HepG2 (cell line): ENCODE results near the gene C2orf76. TPM values are rescaled to one million over a fixed set of nuclear protein-coding genes. Genes with fewer than 3 reads are reported as not detected.

ENCODE experiments used
- ATAC-seq: fragments of 200-7000 bp; cut with Tn5 transposase; 3 replicates; pipeline ENCODE4 v1.9.1; 2020; ENCODE audit warnings: mild to moderate bottlenecking, moderate library complexity
- BruUV-seq: library from RNA; stranded (reverse); fragments of 400-500 nt; replicated peaks from 2 replicates; lab custom pipeline; 2021; lab: Mats Ljungman, UMichigan
- CTCF ChIA-PET: fragments of 300-600 bp; formaldehyde crosslinking; extraction: SDS; loops from one replicate; lab custom pipeline; 2021; ENCODE audit warnings: low total read pairs, inconsistent platforms, low intra/inter-chr PET ratio; lab: Yijun Ruan, JAX
- POLR2A ChIA-PET: fragments of 350-600 bp; sonication (Branson Sonifier 250); formaldehyde crosslinking; loops from one replicate; lab custom pipeline; 2020; ENCODE audit warnings: antibody characterized with exemption, inconsistent platforms; lab: Yijun Ruan, JAX
- DNase-seq: peaks from one replicate; pipeline ENCODE4 v3.0.0-alpha.2; 2015; ENCODE audit warnings: low spot score
- FAIRE-seq: peaks from 3 replicates; lab custom pipeline; 2011; peaks lifted over from hg19 to GRCh38; lab: Jason Lieb, UNC
- H2AFZ ChIP-seq: one replicate; pipeline ENCODE4 v1.6.1; 2011; ENCODE audit warnings: low read length, inconsistent platforms
- H3K27ac ChIP-seq: fragments of 300-600 bp; 3 replicates; pipeline ENCODE4 v1.8.0; 2011; ENCODE audit warnings: mixed run types, mild to moderate bottlenecking, mixed read lengths, low read length, inconsistent platforms; ENCODE audit not compliant: insufficient read depth; ENCODE audit errors: extremely low read length
- H3K27me3 ChIP-seq, 2 experiments: fragments of 200-600 bp in 1 of 2; 2 replicates in 1 of 2; 3 replicates in 1 of 2; pipeline versions ENCODE4 v1.6.0 to v1.8.0; 2011; ENCODE audit warnings: low read length in 2 of 2, mild to moderate bottlenecking in 2 of 2, moderate library complexity in 2 of 2, inconsistent platforms in 1 of 2; ENCODE audit not compliant: insufficient read depth in 2 of 2, control insufficient read depth in 1 of 2
- H3K36me3 ChIP-seq, 2 experiments: fragments of 200-600 bp in 1 of 2; replicated peaks in 1 of 2; 2 replicates in 1 of 2; 3 replicates in 1 of 2; pipeline versions ENCODE4 v1.5.1 to v1.8.0; 2011; ENCODE audit warnings: low read length in 2 of 2, inconsistent platforms in 1 of 2; ENCODE audit not compliant: insufficient read depth in 2 of 2, control insufficient read depth in 1 of 2
- H3K4me1 ChIP-seq: 2 replicates; pipeline ENCODE4 v1.5.1; 2012; ENCODE audit warnings: low read length, inconsistent platforms; ENCODE audit not compliant: insufficient read depth
- H3K4me2 ChIP-seq: 2 replicates; pipeline ENCODE4 v1.6.0; 2011; ENCODE audit warnings: low read depth, low read length, inconsistent platforms
- H3K4me3 ChIP-seq, 3 experiments: fragments of 200-600 bp in 1 of 3; sonication (generic), shearing (Covaris generic) in 1 of 3; replicated peaks in 1 of 3; 2 replicates each; pipeline ENCODE4 v1.5.1; 2011 to 2016; ENCODE audit warnings: low read length in 3 of 3, inconsistent platforms in 2 of 3, low read depth in 2 of 3, mild to moderate bottlenecking in 2 of 3, control low read depth in 1 of 3, mixed read lengths in 1 of 3; ENCODE audit not compliant: insufficient read depth in 1 of 3
- H3K79me2 ChIP-seq: one replicate; pipeline ENCODE4 v1.6.1; 2011; ENCODE audit warnings: low read length, inconsistent platforms; ENCODE audit not compliant: insufficient read depth
- H3K9ac ChIP-seq: 2 replicates; pipeline ENCODE4 v1.6.0; 2011; ENCODE audit warnings: mild to moderate bottlenecking, low read depth, low read length, inconsistent platforms; ENCODE audit not compliant: insufficient read depth
- H3K9me3 ChIP-seq: 2 replicates; pipeline ENCODE4 v1.5.1; 2012; ENCODE audit warnings: mild to moderate bottlenecking, low read length
- H4K20me1 ChIP-seq: 2 replicates; pipeline ENCODE4 v1.6.0; 2011; ENCODE audit warnings: inconsistent platforms, mild to moderate bottlenecking, low read length, moderate library complexity; ENCODE audit not compliant: insufficient read depth
- ATF7-NPFF ChIP-seq: sonication (generic); formaldehyde crosslinking; IDR thresholded peaks from 2 replicates; pipeline ENCODE4 v1.8.1; 2023; ENCODE audit warnings: mild to moderate bottlenecking, low read depth, missing genetic modification reagents, moderate library complexity
- CHD4 ChIP-seq: fragments of 200-600 bp; sonication (generic); IDR thresholded peaks from 2 replicates; pipeline ENCODE4 v1.7.0; 2017; ENCODE audit warnings: mild to moderate bottlenecking, low read length, borderline replicate concordance
- CTCF ChIP-seq: sonication (generic); formaldehyde crosslinking; IDR thresholded peaks from 2 replicates; pipeline ENCODE4 v1.5.0; 2020; ENCODE audit warnings: mild to moderate bottlenecking, missing genetic modification reagents, moderate library complexity
- HNRNPL ChIP-seq: fragments of 200-400 bp; formaldehyde crosslinking; IDR thresholded peaks from 2 replicates; pipeline ENCODE4 v1.6.1; 2017; ENCODE audit warnings: mild to moderate bottlenecking, low read depth, low read length
- HOXA9 ChIP-seq: sonication (generic); formaldehyde crosslinking; IDR thresholded peaks from 2 replicates; pipeline ENCODE4 v1.8.1; 2022; ENCODE audit warnings: missing genetic modification reagents, mild to moderate bottlenecking, moderate library complexity, borderline replicate concordance
- RBFOX2 ChIP-seq: fragments of 200-400 bp; formaldehyde crosslinking; IDR thresholded peaks from 2 replicates; pipeline ENCODE4 v1.6.1; 2017; ENCODE audit warnings: low read depth, mild to moderate bottlenecking, low read length
- SIX4 ChIP-seq: sonication (generic); formaldehyde crosslinking; IDR thresholded peaks from 2 replicates; pipeline ENCODE4 v1.4.0; 2020; ENCODE audit warnings: missing genetic modification reagents
- TEAD3 ChIP-seq: optimal IDR thresholded peaks from 2 replicates; pipeline ENCODE3; 2016; ENCODE audit warnings: borderline replicate concordance
- ZNF160 ChIP-seq: sonication (generic); formaldehyde crosslinking; IDR thresholded peaks from 2 replicates; pipeline ENCODE4 v1.8.0; 2022; ENCODE audit warnings: mild to moderate bottlenecking, inconsistent platforms, missing genetic modification reagents
- ZNF256 ChIP-seq: sonication (generic); formaldehyde crosslinking; conservative IDR thresholded peaks from 2 replicates; pipeline ENCODE4 v1.4.0; 2020; ENCODE audit warnings: missing genetic modification reagents
- ZNF430 ChIP-seq: sonication (generic); formaldehyde crosslinking; IDR thresholded peaks from 2 replicates; pipeline ENCODE4 v1.9.0; 2021; ENCODE audit warnings: mild to moderate bottlenecking, missing genetic modification reagents
- ZNF549 ChIP-seq: sonication (generic); formaldehyde crosslinking; IDR thresholded peaks from 2 replicates; pipeline ENCODE4 v1.5.0; 2020; ENCODE audit warnings: missing genetic modification reagents
- ZNF577 ChIP-seq: sonication (generic); formaldehyde crosslinking; IDR thresholded peaks from 2 replicates; pipeline ENCODE4 v1.4.0; 2020; ENCODE audit warnings: mild to moderate bottlenecking, low read depth, missing genetic modification reagents, borderline replicate concordance
- ZNF589 ChIP-seq: sonication (generic); formaldehyde crosslinking; conservative IDR thresholded peaks from 2 replicates; pipeline ENCODE4 v1.8.0; 2022; ENCODE audit warnings: mild to moderate bottlenecking, moderate library complexity, missing genetic modification reagents
- ZNF772 ChIP-seq: sonication (generic); formaldehyde crosslinking; IDR thresholded peaks from 2 replicates; pipeline ENCODE4 v1.5.0; 2020; ENCODE audit warnings: mild to moderate bottlenecking, missing genetic modification reagents
- ZSCAN9 ChIP-seq: IDR thresholded peaks from 2 replicates; pipeline ENCODE4 v1.6.1; 2016; ENCODE audit warnings: borderline replicate concordance
- WGBS: methylation state at CpG from one replicate; pipeline ENCODE4 v1.1.6; 2017; ENCODE audit warnings: low lambda C conversion rate; 5-methylcytosine and 5-hydroxymethylcytosine counted together
- in situ Hi-C: cut with HindIII; loops from 2 replicates; pipeline ENCODE4 v1.10.0; 2017; ENCODE audit warnings: low pct_unique_long_range_greater_than_20kb; ENCODE audit not compliant: extremely low pct_ligation_motif_present
- intact Hi-C: fragments of 100-400 bp; cut with micrococcal nuclease; formaldehyde crosslinking; loops from one replicate; pipeline ENCODE4 v1.10.0; 2022; ENCODE audit not compliant: unreplicated experiment
- polyA plus RNA-seq, 8 experiments: library from polyadenylated mRNA; depleted of rRNA in 3 of 8; stranded (reverse) in 7 of 8; unstranded in 1 of 8; fragments of >200 nt; fragmentation: Illumina TruSeq in 4 of 8; extraction: Trizol in 4 of 8; gene quantifications; 2 replicates each; pipeline versions ENCODE4 v1.2.1 to v1.2.3, GENCODE V29; 2011 to 2016; ENCODE audit warnings: low read depth in 4 of 8, missing spikeins in 1 of 8, mixed read lengths in 1 of 8; ENCODE audit not compliant: insufficient read depth in 1 of 8
- total RNA-seq, 5 experiments: library from RNA; depleted of rRNA; stranded (reverse); fragments of >200 nt; fragmentation: Illumina TruSeq; extraction: Trizol; gene quantifications; 2 replicates each; pipeline ENCODE4 v1.2.3, GENCODE V29; 2016; ENCODE audit warnings: low read depth in 1 of 5

C2orf76 gene
- total and polyA plus RNA-seq, 2 of the 13 experiments (the other 11 are each of a cell fraction or from before 2014, with no cell fraction given): 7.7 to 8.5 TPM

- TF ChIP-seq ZNF589 (CRISPR knock-in tag) (no peak), HNRNPL (no peak), ZNF256 (CRISPR knock-in tag) (no peak), SIX4 (CRISPR knock-in tag) (no peak)
Measured at GRCh38 chr2:119283873-119284331, 82.7 kb downstream of the C2orf76 start (continued).

- FAIRE-seq (no peak), DNase-seq (no peak), ATAC-seq (no peak)
- in situ Hi-C loops (loop anchor here (10.0 kb wide), 1 partner anchor 268 kb away; no protein-coding TSS in a partner anchor), intact Hi-C loops (no loop called here)
- no peak overlapping the region for H3K4me3 ChIP-seq
- no peak overlapping the region for H2AFZ ChIP-seq
- H3K4me2 ChIP-seq: no peak overlapping the region
- H3K27ac ChIP-seq: no peak overlapping the region
- TF ChIP-seq ZSCAN9 (CRISPR knock-in tag) (no peak), CHD4 (no peak), ZNF577 (no peak), ZNF430 (CRISPR knock-in tag) (no peak), CTCF (CRISPR knock-in tag) (no peak), HOXA9 (CRISPR knock-in tag) (no peak), RBFOX2 (no peak), ZNF772 (CRISPR knock-in tag) (no peak), ZNF549 (CRISPR knock-in tag) (no peak), ATF7-NPFF (no peak), ZNF160 (CRISPR knock-in tag) (no peak), TEAD3 (CRISPR knock-in tag) (no peak)
- H3K36me3 ChIP-seq: no peaks in the 10 kb centered on the region
- H3K79me2 ChIP-seq: no peaks in the 10 kb centered on the region
- peaks cover 0 to 21% of the 10 kb centered on the region in 2 experiments; a peak in 3 of 5 replicates for H3K27me3 ChIP-seq
- no peaks in the 10 kb centered on the region for H3K9me3 ChIP-seq
- no TSS peak for BruUV-seq
- 77% methylated on average over 2 of the region's 4 CpGs for WGBS
- POLR2A ChIA-PET: interaction anchor here (1.1 kb wide), 1 partner anchor 60 kb away, joined by 3 read pairs; the partner anchor contains the start of gene STEAP3
- no peak overlapping the region for H3K9ac ChIP-seq
- H4K20me1 ChIP-seq: no peaks in the 10 kb centered on the region
- CTCF ChIA-PET: no interaction called here
- H3K4me1 ChIP-seq: no peaks in the 10 kb centered on the region
Measured at GRCh38 chr2:119282996-119283511, 83.6 kb downstream of the C2orf76 start.
